ENCODE measurements around the gene NPPA.
"Not testable (repeated sequence)": the region's sequence is repeated elsewhere in the genome, so short reads cannot be mapped to it uniquely, and the experiment has no call there.

The NPPA gene

DNA sequence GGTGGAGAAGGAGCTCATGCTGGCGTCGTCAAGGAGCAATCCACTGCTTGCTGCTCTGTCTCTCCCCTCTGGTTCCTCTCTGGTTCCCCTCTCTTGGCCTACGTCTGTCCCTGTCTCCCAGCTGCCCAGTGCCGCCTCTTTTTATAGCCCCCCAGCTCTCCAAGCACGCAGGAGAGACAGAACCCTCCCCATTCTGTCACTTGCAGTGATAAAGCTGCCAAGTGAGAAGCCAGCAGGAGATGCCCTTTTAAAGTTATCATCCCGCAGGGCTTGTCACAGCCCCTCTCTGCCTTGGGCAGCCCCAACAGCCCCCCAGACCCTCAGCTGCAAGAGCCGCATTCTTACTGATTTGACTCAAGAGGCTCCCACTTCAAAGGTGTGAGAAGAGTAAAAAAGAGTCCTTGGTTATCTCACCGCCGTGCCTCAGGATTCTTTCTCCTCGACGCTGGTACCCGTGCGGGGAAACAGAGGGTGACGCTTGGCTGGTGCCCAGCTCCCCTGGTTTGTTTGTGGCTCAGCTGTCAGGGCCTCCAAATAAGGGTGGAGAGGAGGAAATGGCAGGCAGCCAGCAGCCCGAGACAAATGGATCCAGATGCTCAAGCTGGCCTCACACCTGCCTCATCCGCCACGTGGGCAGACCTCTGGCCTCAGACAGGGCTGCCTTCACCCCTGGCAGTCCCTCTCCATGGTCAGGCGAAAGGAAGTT lies at the start of gene NPPA:
NPPA (minus strand) TSS at position 117 of the 706 bp plus-strand sequence; CDS start at position 18, 99 bp downstream.
- no peak for DNase-seq (ENCODE audit: low read depth in 2 of 2)

DNA sequence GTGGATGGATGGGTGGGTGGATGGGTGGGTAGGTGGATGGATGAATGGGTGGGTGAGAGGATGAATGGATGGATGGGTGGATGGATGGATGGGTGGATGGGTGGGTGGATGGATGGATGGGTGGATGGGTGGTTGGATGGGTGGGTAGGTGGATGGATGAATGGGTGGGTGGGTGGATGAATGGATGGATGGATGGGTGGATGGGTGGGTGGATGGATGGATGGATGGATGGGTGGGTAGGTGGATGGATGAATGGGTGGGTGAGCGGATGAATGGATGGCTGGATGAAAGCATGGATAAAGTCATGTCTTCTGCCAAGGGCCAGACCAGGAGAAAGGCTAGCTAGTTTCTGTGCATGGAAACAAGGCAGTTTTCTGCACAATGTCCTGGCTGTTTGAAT lies 46.9 kb upstream of the NPPA start:
- not testable (repeated sequence) for DNase-seq (ENCODE audit: low read depth in 2 of 2)

DNA sequence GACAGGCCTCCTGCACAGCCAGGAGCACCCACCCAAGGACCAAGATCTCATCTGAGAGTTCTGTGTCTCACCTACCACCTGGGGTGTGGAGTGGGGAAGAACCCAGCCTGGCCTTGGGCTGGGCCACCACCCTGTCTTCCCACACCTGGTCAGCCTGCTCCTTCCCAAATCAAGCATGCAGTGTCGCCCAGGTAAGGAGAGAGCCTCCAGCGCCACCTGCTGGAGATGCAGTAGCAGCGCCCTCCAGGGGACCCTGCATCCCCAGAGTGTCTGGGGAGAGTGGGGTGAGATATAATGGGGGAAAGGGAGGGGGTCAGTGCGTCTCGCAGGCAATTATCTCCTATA lies 46.3 kb upstream of the NPPA start:
- DNase-seq (ENCODE audit: low read depth in 2 of 2), result peak; percentile 36 to 37

DNA sequence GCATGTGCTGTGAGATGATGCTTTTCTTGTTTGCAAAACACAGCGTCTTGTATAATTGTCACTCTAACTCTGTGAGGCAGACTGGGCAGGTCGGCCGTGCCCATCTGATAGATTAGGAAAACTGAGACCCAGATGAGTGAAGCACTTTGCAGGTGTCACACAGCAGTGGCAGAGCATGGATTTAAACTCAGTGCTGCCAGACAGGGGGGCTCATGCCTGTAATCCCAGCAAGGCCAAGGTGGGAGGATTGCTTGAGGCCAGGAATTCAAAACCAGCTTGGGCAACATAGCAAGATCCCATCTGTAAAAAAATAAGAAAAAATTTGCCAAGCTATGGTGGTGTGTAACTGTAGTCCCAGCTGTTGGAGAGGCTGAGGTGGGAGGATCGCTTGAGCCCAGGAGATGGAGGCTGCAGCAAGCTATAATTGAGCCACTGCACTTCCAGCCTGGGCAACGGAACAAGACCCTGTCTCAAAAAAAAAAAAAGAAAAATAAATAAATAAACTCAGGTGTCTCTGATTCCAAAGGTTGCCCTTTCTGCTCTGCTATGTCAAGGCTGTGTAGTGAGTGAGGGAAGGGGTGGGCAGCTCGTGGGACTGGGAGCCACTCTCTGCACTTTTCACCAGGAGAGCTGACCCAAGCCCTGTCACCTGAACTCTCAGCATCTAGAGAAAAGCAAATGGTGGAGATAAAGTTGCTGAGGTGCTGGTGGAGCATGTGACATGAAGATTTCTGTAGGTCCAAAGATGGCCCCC lies 44.0 kb upstream of the NPPA start:
- DNase-seq (ENCODE audit: low read depth in 2 of 2), result no peak

DNA sequence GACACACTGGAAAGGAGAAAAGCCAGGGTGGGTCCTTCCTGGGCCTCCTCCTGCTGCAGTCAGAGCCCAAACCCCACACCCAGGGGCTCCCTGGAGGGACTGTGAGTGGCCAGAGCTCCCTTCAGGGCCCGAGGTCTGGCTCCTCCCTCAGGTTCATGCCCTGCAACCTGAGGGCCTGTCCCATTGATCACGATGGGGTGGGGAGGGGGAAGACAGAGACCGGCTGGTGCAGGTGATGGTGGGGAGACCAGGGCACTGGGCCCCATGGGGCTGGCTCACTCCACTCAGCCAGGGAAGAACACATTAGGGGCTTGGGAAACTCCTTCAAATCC lies 41.3 kb upstream of the NPPA start:
- no peak for DNase-seq (ENCODE audit: low read depth in 2 of 2)

DNA sequence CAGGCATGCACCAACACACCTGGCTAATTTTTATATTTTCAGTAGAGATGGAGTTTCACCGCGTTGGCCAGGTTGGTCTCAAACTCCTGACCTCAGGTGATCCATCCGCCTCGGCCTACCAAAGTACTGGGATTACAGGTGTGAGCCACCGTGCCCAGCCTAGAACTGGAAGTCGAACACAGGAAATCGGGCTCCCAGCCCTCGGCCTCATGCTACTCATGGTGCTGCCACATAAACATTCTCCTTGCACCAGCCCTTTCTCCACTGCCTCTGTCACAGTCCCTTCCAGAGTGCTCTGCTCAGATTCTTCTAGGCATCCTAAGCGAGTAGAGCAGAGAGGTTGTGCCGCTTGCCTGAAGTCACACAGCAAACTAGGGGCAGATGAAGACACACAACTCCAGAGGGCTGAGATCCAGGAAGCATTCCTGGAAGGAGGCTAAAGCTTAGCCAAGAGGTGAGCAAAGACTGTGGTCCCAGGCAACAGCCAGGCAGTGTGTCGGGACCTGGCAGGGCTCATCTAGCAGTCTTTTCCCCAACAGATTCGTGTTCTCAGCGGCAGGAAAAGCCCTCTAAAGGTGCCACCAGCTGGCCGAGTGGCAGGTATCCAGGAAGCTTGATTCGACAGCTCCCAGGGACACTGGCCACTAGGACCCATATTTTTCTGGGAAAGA lies 40.8 kb upstream of the NPPA start:
- no peak for DNase-seq (ENCODE audit: low read depth in 2 of 2)

DNA sequence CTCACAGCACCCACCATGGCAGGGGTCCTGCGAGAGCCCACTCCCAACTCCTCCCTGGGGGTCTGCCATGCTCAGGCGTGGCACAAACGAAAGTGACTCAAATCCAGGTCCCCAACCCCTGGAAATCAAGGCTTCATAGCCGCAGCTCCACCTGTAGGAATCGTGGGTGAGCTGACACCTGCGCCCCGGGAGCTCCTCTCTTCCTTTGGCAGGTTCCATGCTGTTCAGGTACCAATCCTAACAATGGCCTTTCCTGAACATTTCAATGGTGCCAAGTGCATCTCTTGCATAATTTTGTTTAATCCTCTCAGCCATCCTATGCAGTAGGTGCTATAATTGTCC lies 40.1 kb upstream of the NPPA start:
- DNase-seq (ENCODE audit: low read depth in 2 of 2), result no peak

DNA sequence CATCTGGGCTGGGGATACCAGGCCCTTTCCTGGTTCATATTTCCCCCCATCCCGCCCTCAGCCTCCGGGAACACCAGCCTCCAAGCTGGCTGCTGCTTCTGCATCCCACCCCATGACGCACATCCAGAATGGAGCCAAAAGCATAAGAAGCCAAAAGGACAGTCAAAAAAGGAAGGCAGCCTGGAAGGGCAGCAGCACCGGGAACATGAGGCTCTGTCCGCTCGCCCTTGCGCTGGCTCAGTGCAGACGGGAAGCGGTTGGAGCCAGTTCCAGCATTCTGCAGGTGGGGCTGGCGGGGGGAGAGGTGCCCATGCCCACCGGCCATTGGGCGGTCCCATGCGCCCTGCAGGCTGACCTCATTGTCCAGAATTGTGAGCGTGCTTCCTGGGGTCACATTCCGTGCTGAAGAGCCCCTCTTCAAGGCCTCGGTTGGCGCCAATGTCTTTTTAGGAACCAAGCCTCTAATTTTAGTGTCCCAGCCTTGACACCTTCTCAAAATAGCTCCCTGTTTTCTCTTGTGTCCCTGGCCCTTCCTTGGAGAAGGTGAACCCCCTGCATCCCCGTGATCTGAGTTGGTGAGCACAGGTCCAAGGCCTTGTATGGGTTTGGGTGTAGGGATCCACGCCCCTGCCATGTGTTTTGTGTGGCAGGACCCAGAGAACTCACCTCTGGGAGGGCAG lies 39.5 kb upstream of the NPPA start:
- DNase-seq (ENCODE audit: low read depth in 2 of 2), result no peak

DNA sequence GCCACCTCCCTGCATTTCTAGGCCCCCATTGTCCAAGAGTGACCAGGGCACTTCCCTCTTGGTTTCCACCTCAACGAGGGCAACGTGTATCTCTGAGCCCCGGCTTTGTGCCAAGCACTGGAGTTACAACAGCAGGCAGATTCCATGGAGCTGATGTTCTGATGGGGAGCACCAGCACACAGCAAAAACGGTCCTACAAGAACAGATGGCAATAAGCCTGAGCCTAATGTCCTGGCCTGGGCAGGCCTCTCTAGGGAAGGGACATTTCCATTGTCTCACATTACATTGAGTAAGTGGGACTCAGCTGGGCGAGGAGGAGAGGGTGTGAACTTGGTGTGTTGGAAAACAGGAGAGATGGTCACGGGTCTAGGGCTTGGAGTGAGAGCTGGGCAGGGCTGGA lies 38.3 kb upstream of the NPPA start:
- DNase-seq (ENCODE audit: low read depth in 2 of 2), result no peak

DNA sequence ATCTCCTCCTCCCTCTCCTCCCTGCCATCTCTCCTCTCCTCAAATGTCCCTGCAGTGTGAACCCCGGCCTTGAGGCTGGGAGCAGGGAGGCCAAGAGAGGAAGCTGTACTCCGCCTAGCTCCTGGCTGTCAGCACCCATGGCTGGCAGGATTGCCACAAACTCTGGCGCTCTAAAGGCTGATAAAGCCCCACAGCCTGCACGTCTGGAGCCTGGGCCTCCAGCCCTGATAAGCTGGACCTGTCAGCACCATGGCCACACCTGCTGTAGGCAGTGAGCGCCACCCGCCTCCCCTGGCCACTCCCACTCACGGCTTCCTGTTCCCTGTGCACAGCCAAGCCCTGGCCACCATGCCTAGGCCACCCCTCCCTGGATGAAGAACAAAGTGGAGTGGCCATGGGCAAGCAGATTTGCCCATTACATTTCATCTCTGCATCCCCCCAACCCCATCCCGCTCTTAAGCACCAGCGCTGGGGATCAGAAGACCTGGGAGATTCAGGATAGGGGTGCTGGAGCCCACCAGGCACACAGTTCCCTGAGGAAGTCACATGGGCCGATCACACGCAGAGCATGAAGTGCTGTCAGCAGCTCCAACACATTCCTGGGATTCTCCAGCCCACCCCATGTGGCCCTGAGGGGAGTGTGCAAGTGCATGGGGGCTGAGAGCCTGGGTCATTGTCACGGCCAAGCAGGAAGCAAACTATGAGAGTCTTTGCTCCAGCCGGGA lies 35.4 kb upstream of the NPPA start:
- no peak for DNase-seq (ENCODE audit: low read depth in 2 of 2)

DNA sequence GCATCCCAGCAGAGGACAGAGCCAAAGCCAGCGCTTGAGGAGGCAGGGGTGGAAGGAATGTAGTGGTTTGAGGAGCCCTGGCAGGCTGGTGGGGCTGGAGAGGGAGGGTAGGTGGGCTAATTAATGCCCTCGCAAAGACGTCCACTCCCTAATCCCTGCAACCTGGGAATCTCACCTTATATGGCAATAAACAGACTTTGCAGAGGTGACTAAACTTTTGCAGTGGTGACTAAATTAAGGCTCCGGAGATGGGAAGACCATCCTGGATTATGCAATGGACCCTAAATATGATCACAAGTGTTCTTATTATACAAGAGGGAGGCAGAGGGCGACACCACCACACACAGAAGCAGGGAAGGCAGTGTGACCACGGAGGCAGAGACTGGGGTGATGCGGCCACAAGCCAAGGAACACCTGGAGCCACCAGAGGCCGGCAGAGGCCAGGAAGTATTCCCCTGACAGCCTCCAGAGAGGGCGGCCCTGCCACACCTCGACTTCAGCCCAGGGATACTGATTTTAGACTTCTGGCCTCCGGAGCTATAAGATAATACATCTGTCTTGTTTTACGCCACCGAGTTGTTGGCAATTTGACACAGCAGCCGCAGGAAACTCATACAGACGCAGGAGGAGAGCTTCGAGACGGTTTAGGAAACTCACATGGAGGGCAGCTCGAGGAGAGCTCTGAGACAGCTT lies 34.3 kb upstream of the NPPA start:
- DNase-seq (ENCODE audit: low read depth in 2 of 2), result no peak

DNA sequence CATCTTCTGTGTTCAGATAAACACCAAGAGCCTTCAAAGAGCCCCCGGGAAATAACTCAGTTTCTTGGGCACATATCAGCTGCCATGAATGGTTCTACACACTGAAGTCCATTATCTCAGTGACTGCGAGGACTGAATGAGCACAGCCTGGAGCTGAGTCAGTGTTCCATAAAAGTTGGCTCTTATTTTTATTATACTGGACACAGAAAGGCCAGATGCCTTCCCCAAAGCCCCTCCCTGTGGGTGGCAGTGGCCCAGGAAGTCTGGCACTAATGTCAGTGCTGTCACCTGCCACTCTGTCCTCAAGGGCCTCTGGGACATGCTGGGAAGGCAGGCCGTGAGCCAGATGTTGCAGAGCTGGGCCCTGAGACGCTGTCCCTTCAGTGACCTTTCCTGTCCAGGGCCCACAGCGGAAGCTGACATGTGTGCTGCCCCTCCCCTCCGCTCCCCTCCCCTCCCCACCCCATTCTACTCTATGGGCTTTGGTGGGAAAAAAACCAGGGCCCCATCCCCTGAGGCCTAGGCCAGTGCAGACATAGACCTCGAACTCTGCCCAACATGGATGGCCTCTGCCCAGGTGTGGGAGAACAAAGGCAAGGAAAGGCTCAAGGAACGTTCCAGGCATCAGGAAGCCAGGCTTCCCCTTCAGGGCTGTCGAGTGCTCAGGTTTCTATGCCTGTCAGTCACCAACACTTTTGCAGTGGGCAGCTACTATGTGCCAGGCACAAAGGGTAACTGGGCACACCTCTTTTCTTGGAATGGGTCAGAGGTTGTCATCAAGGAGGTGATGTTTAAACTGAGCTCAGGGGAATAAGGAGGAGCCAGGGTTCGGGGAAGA lies 33.5 kb upstream of the NPPA start:
- no peak for DNase-seq (ENCODE audit: low read depth in 2 of 2)

DNA sequence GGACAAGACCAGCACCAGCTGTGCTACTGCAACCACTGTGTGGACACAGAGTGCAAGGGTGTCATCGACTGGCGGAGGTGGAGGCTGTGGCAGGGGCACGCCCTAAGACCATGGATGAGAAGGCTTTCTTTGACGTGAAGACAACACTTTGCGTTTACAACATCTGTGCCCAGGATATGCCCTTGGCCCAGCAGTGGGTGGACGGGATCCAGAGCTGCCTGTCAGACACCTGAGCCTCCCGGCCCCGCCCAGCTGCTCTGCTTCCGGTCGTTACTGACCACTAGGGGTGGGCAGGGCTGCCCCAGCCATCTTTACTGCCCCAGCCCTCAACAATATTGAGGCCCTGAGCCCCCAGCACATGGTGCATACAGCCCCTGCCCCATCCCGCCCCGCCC lies 32.6 kb upstream of the NPPA start:
- DNase-seq (ENCODE audit: low read depth in 2 of 2), result no peak

DNA sequence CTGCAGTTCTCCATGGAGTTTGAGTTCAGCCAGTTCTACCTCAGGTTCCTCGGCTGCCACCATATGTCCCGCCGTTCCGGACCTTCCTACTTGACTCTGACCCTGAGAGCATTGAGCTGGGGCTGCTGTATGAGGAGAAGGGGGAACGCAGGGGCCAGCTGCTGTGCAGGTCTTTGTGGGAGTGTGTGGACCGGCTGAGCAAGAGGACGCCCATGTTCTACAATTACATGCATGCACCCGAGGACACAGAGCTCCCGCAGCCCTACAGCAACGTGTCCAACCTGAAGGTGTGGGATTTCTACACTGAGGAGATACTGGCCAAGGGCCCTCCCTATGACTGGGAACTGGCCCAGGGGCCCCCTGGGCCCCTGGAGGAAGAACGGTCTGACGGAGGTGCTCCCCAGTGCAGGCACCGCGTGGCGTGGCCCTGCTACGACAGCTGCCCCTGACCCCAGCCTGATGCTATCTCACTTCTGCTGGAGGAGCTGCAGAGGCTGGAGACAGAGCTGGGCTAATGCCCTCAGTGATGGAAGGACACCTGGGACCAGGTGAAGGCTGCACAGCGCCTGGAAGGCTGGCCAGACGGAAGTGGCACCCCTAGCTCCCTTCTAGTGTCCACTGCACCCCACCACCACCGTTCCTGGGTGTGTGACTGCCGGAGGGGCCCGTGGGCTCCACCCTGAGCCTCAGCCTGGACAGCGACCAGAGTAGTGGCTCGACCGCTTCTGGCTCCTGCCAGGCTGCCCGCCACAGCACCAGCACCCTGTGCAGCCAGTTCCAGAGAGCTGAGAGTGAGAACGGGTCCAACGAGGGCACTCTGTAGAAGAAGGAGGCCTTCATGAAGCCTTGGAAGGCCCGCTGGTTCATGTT lies 32.0 kb upstream of the NPPA start:
- no peak for DNase-seq (ENCODE audit: low read depth in 2 of 2)

DNA sequence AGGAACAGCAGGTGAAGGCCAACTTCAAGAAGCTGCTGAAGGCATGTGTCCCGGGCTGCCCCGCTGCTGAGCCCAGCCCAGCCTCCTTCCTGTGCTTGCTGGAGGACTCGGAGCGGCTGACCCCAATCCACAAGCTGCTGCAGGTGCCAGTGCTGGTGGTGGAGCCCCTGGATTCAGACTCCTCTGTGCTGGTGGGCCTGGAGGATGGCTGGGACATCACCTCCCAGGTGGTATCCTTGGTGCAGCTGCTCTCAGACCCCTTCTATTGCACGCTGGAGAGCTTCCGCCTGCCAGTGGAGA lies 31.3 kb upstream of the NPPA start:
- DNase-seq (ENCODE audit: low read depth in 2 of 2), result no peak

DNA sequence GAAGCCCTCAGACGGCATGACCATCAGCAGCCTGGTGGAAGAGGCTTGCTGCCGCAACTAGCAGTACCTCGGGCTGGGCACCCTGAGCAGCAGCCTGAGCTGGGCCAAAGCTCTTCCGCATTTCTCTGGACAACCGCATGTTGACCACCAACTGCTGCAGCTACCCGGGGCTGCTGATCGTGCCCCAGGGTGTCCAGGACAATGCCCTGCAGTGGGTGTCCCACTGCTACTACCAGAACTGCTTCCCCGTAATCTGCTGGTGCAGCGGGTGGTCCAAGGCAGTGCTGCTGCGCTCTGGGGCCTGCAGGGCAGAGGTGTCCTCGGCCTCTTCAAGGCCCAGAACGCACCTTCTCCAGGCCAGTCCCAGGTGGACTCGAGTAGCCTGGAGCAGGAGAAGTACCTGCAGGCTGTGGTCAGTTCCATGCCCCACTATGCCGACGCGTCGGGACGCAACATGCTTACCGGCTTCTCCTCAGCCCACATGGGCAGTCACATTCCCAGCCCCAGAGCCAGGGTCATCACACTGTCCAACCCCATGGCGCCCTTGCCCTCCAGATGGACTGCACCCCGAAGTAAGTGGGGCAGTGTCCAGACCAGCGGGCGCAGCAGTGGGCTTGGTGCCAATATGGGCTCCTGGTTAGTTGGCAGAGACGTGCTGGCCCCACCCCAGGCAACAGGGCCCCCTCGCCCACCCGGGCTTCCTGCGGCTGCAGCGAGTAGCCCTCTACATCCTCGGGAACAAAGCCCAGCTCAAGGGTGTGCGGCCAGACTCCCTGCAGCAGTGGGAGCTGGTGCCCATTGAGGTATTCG lies 30.7 kb upstream of the NPPA start:
- no peak for DNase-seq (ENCODE audit: low read depth in 2 of 2)

DNA sequence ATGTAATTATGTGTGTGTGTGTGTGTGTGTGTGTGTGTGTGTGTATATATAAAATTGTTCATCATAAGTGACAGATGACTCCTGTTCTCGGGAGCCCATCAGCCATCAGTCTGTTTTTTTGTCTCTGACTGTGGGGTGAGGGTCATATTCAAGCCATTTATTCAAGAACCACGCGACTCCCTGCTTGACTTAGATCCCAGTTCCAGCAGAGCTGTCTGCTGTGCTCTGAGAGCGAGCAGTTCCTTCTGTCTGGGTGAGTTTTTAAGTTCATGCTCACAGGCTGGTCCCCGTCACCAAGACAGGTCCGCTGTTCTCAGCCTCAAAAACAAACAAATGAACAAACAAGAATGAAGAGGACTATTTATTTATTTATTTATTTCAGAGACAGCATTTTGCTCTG lies 29.5 kb upstream of the NPPA start:
- DNase-seq (ENCODE audit: low read depth in 2 of 2), result no peak

DNA sequence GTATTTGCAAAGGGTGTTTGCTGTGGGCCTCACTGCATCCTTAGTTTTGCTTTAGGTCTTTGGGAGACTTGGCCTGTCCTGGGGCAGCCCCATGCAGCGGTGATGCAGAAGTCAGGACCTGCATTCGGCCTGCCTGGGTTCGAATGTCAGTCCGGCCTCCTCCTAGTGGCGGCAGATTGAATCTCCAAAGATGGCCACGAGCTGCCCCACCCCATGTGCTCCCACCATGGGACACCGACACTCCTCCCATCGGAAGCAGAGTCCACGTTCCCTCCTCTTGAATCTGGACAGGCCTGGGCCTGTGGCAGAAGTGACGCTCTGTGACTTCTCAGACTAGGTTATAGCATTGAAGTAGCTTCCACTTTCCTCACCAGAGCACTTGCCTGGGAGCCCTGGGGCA lies 27.5 kb upstream of the NPPA start:
- no peak for DNase-seq (ENCODE audit: low read depth in 2 of 2)

DNA sequence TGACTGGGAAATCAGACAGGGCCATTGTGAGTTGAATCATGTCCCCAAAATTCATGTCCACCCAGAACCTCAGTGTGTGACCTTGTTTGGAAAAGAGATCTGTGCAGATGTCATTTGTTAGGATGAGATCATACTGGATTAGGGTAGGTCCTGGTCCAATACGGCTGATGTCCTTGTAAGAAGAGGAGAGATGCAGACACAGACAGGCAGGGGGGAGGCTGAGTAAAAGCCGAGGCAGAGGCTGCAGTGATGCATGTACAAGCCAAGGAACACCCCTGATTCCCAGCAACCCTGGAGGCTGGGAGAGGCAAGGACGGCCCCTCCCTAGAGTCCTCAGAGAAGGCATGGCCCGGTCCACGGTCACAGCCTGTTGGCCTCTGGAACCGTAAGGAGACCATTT lies 27.0 kb upstream of the NPPA start:
- DNase-seq (ENCODE audit: low read depth in 2 of 2), result no peak

All from stimulated activated CD8-positive, alpha-beta memory T cell treated with anti-CD3 and anti-CD28 coated beads, Interleukin-15, amount 100 ng/mL, for 48 hours (primary cell).